ENCODE data around the gene RHEX.
"Not testable (repeated sequence)": the region's sequence is repeated elsewhere in the genome, so short reads cannot be mapped to it uniquely, and the experiment has no call there.

Gene RHEX, protein sequence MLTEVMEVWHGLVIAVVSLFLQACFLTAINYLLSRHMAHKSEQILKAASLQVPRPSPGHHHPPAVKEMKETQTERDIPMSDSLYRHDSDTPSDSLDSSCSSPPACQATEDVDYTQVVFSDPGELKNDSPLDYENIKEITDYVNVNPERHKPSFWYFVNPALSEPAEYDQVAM

GRCh38 chr1:206052919-206053610 lies at the start of gene RHEX:
TSS of gene RHEX (plus strand) at chr1:206053173. CDS start at chr1:206097829, 44,656 bp downstream.
- DNase-seq = not testable (repeated sequence)

DNA sequence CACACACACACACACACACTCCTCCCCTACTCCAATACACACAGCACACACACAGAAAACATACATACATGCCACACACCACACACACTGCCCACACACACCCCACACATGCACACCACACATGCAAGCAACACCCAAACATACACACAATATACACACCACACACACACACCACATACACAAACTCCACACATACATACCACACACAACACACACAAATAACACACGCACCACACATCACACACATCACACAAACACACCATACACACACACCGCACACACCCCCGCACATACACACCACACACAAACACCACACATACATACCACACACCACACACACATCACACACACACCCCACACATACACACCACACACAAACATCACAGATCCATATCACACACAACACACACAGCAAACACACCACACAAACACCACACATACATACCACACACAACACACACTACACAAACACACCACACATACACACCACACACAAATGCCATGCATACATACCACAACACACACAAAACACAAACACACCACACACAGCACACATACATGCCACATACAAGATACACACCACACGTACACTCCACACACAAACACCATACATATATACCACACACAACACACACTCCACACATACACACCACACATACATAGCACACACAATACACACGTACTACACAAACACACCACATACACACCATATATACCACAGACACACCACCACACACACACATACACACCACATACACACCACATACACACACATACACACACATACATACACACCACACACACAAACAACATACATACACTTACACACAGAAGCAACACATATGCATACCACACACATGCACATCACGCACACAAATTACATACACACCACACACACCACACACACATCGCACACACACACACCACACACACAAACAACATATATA lies 48.8 kb upstream of the RHEX start:
- DNase-seq = no peak

GRCh38 chr1:206004826-206005225 lies 48.1 kb upstream of the RHEX start:
- DNase-seq = no peak

DNA sequence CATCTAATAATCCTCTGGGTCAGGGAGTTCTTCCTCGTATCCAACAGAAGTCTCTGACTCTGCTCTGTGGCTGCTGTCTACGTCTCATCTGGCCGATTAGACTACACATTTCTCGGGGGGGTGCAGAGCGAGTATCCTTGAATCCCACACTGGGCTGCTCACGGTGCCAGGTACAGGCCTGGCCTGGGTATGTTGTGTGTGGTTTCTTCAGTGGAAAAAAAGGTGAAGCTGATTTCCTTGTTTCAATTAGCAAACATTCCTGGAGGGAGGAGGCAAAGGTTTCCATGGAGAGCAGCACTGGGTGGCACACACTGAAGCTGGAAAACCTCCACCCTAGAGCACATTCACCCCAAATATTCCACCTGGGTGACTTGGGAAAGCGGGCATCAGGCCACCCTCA lies 47.7 kb upstream of the RHEX start:
- no peak for DNase-seq

- no peak for DNase-seq
Measured at GRCh38 chr1:206005778-206006180, 47.2 kb upstream of the RHEX start.

GRCh38 chr1:206006946-206007345 lies 46.0 kb upstream of the RHEX start:
- no peak for DNase-seq

GRCh38 chr1:206010060-206010459 lies 42.9 kb upstream of the RHEX start:
- no peak for DNase-seq

DNA sequence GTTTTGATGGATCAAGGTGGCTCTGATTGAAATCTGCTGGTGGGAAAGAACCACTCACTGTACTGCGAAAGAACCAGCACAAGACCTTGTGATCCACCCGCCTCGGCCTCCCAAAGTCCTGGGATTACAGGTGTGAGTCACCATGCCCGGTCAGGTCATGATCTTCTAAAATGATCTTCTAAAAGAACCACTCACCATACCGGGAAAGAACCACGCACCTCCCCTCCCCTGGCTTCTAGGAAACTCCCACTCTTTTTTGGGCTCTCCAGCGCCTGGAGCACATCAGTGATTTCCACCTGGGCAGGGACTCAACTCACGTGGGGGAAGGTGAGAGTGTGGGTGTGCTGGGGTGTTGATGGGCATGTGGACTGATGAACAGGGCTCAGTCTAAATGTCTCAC lies 41.9 kb upstream of the RHEX start:
- DNase-seq = no peak

DNA sequence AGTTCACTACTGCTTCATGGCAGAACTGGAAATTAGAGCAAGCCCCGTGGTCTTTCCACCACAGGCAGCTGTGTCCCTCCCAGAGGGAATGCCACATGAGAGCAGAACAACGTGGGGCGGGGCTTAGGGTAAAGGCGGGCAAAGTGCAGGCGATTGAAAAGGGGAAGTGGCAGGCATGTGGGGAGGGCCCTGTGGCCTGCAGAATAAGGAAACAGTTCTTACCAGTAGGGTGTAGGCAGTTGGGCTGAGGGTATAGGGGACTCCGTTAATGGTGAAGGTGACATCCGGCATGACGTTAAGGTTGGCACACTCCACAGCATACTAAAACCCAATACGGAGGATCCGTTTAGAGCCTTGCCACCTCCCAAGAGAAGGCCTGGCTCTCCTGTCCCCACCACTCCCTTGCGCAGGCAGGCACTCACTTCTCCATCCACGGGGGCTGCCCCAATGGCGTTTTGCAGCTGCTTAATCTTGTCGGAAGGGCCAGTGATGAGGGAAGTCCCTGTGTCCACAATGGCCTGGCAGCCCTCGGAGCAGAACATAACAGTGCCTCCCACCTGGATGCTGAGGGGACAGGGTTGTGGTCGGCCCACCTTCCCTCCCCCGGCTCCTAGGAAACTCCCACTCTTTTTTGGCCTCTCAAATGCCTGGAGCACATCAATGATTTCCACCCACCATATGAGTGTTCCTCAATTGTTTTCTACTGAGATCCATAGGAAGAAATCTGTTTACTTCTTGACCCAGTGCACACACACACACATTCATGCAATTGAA lies 40.7 kb upstream of the RHEX start:
- DNase-seq = no peak

GRCh38 chr1:206013026-206013795 lies 39.8 kb upstream of the RHEX start:
- no peak for DNase-seq

DNA sequence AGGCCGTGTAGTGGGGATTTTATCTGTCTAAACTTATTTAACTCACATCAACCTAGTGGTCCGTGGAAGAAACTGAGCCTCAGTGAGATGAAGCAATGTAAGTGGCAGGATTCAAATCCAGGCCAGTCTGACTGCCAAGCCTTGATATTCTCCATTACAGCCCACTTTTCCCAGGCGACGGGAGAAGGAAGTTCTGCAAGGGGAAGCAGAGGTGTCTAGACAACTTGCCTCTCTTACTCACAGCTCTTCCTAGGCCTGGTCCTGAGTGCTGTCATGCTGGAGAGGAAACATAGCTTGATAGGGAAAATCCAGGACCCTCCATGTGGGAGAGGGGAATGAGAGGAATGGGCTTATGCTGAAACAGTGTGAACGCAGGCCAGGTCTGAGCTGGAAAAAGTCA lies 38.4 kb upstream of the RHEX start:
- no peak for DNase-seq

GRCh38 chr1:206015071-206015470 lies 37.9 kb upstream of the RHEX start:
- no peak for DNase-seq

DNA sequence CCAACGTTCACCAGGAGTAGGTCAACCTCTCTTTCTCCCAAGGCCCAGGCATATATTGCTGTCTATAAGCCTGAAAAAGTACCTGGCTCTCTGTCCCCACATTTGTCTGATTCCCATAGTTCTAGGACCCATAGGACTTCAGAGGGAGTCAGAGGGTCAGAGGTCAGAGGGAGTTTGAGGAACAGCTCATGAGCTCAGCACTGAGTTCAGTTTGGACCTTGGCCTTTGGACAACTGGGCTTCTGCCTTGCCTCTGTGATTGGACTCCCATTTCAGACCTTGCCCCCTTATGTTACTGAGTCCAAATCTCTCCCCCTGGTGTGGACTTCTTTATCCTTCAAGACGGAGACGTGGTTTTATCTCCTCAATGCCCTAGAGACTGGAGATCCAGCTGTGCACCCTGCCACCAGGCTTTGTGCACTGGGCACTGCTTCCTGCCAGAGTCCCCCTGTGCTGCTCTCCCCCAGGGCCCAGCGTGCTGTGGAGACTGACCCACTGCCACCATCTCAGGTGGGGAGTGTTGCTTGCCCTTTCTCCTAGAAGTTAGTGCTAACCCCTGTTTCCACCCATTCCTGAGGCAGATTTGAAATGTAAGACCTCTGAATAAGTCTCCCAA lies 32.5 kb upstream of the RHEX start:
- DNase-seq = no peak

- DNase-seq = no peak
Measured at GRCh38 chr1:206021008-206021625, 31.9 kb upstream of the RHEX start.

- no peak for DNase-seq
Measured at GRCh38 chr1:206021626-206022365, 31.2 kb upstream of the RHEX start.

DNA sequence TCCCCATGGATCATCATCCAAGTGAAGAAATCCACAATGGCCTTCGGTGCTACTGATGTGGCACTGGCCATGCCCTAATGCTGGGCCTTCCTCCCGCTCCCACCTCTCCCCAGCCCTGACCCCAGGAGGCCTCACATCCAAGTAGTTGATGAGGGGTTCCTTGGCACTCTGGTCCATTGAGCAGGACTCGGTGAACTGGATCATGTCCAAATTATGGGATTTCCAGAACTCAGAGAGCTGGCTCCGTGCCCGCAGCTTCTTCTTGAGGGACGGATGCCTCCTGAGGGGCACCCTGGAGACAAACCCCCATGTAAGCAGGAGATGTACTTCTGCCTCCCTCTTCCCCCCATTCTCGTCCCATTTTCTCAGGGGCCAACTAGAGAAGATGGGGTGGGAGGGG lies 30.2 kb upstream of the RHEX start:
- DNase-seq = no peak

DNA sequence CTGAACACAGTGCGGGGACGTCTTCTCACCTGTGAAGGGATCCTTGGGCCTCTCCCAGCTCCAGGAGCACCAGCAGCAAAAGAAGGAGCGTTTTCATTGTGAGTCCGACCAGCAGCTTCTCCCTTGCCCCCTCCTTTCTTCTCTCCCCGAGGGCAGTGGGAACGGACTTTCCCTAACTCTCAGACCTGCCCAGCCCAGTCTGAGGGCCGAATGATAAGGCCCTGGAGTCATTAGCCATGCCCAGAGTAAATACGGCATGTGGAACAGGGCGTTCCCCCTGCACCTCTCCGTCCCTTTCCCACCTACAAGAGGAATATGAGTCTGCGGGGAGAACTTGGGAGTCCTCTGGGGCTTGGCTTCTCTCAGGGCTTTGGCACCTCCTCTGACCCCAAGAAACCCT lies 29.3 kb upstream of the RHEX start, which contains the start of gene CTSE:
Gene CTSE (minus strand): TSS at position 201 of the 400 bp plus-strand sequence. CDS start 104 bp downstream, at position 97.
- DNase-seq = no peak

DNA sequence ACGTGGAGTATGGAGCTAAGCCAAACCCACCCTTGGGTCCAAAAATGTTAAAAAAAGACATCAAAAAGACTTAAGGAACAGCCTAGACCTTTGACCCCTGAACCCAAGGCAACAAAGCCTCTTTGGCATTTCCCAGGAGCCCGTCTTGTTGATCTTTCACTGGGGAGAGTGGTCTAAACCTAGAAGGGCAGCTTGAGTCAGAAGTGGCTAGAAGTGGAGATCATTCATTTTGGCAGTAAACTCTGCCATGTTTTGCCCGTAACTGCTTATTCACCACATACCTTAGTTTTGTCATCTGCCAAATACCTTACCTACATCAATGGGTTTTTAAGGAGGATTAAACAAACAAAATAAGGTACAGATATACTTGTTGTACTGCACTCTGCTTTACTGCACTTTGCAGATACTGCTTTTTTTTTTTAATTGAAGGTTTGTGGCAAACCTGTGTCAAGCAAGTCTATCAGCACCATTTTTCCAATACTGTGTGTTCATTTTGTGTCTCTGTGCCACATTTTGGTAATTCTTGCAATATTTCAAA lies 27.6 kb upstream of the RHEX start:
- no peak for DNase-seq

GRCh38 chr1:206029484-206029883 lies 23.5 kb upstream of the RHEX start:
- DNase-seq = no peak

- no peak for DNase-seq
Measured at GRCh38 chr1:206030191-206030590, 22.8 kb upstream of the RHEX start.

All from SHP77 (cell line).